Activated CD4-positive, alpha-beta T cell treated with anti-CD3 and anti-CD28 coated beads for 36 hours (primary cell): ENCODE results near the gene ASPHD1. TPM values are rescaled to one million over a fixed set of nuclear protein-coding genes. Genes with fewer than 3 reads are reported as not detected.
"Not testable (repeated sequence)": the region's sequence is repeated elsewhere in the genome, so short reads cannot be mapped to it uniquely, and the experiment has no call there.

Experiments used
- ATAC-seq: fragments of 200-7000 bp; cut with Tn5 transposase; one replicate; pipeline ENCODE4 v1.10.0; 2021; ENCODE audit warnings: mild to moderate bottlenecking, moderate library complexity
- CTCF ChIA-PET: fragments of 350-600 bp; sonication (Branson Sonifier 250); formaldehyde crosslinking; loops from one replicate; lab custom pipeline; 2021; ENCODE audit warnings: antibody characterized with exemption; lab: Charles Lee
- POLR2A ChIA-PET: fragments of 350-600 bp; sonication (Branson Sonifier 250); formaldehyde crosslinking; loops from one replicate; lab custom pipeline; 2021; ENCODE audit warnings: antibody characterized with exemption, inconsistent platforms; lab: Charles Lee
- DNase-seq: peaks from one replicate; pipeline ENCODE4 v3.0.0-alpha.2; 2020
- H3K27ac Mint-ChIP-seq: one replicate; pipeline ENCODE4 v1.8.0; 2021; ENCODE audit warnings: mixed read lengths
- H3K27me3 Mint-ChIP-seq: one replicate; pipeline ENCODE4 v1.8.0; 2021; ENCODE audit warnings: mixed read lengths
- H3K36me3 Mint-ChIP-seq: one replicate; pipeline ENCODE4 v1.8.0; 2021; ENCODE audit warnings: low read depth, mixed read lengths
- H3K4me1 Mint-ChIP-seq: one replicate; pipeline ENCODE4 v1.8.0; 2021; ENCODE audit warnings: mixed read lengths
- H3K4me3 Mint-ChIP-seq: one replicate; pipeline ENCODE4 v1.8.0; 2021; ENCODE audit warnings: mild to moderate bottlenecking, moderate library complexity, mixed read lengths
- H3K9me3 Mint-ChIP-seq: one replicate; pipeline ENCODE4 v1.8.0; 2021; ENCODE audit warnings: low read depth, mixed read lengths
- intact Hi-C, 2 experiments: fragments of 100-400 bp; cut with DNase I in 1 of 2; cut with micrococcal nuclease in 1 of 2; formaldehyde crosslinking; loops; one replicate each; pipeline versions ENCODE4 v1.14.2 to v1.15.1; 2022 to 2024; cut with DNase I, micrococcal nuclease
- total RNA-seq, 2 experiments: library from RNA; stranded (reverse); gene quantifications; one replicate each; pipeline ENCODE4 v1.2.3, GENCODE V29; 2021

ASPHD1 gene
- total RNA-seq, 2 experiments from 2014 or later, result 2.7 to 3.2 TPM

DNA sequence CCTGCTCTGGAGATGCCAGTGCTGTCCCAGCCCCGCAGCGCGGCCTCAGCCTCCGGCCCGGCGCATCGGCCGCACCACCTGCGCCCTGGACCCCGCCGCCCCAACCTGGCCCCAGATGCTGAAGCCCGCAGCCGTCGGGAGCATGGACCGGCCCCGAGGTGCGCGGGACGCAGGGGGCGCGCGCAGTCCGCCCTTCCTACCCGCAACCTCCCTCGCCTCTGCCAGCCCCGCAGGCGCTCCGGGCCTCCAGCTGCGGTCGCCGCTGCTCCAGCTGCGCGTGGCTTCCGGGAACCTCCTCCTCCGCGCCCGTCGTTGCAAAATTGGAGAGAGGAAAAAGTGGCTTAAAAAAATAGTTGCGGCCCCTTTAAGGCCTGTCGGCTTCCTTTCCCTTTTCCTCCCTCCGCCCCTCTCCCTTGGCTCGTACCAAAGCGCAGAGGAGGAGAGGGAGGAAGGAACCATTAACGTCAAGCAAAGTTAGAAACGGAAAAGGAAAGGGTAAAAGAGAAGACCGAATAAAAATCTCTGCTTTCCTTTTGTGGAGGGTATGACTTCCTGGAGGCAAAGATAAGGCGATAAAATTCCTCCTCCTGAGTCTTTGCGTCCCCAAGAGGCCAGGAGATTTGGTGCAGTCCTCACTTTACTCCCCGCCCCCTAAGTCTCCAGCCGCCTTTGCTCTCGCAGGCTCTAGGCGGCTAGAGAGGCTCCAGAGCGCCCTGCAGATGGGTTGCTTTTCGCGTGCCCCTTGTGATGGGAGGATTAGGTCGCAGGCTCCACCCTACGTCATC lies 37.2 kb upstream of the ASPHD1 start, which contains the start of gene CDIPT:
Gene CDIPT, minus strand, starts transcription at position 343 of the 785 bp plus-strand sequence. CDS start 369 bp downstream, outside the sequence.
- intact Hi-C loops, result loop anchor here (1.0 to 10.0 kb wide), 19 partner anchors 14 to 913 kb away; partner anchors contain the start of genes INO80E (in 2 of the 2), KCTD13 (in 2 of the 2), PAGR1 (in 2 of the 2) and ALDOA (in 1 of the 2)
- H3K36me3 Mint-ChIP-seq, result peaks cover 16% of the 10 kb centered on the region
- no peaks in the 10 kb centered on the region for H3K27me3 Mint-ChIP-seq
- peaks cover 18% of the 10 kb centered on the region for H3K4me1 Mint-ChIP-seq
- CTCF ChIA-PET, result interaction anchor here (0.6 to 2.6 kb wide), 10 partner anchors 9 to 941 kb away, joined by 3 to 12 read pairs (median 4); partner anchors contain the start of genes KCTD13 and TMEM219
- peak; percentile 99 for ATAC-seq
- H3K27ac Mint-ChIP-seq, result peak within 1 kb of the TSS; percentile 98
- no peaks in the 10 kb centered on the region for H3K9me3 Mint-ChIP-seq
- H3K4me3 Mint-ChIP-seq, result peak within 1 kb of the TSS; percentile 90
- DNase-seq, result peak; percentile 96
- POLR2A ChIA-PET, result interaction anchor here (0.5 to 1.5 kb wide), 3 partner anchors 14 to 66 kb away, joined by 3 to 4 read pairs (median 3); no protein-coding TSS in a partner anchor

DNA sequence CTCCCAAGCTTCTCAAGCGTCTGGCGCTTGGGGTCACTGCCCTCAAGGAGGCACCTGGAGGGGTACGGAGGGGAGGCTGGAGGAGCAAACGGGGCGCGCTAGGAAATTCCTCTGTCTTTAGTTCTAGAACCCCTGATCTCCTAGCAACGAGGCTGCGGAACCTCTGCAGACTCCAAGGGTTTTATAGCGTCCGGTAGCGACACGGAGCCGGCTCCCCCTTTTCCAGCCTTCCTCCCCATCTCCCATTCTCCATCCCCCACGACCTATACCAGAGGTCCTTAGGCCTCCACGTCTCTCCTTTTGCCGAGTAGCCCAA lies 36.7 kb upstream of the ASPHD1 start:
- peak overlapping the region; percentile 70 for H3K27ac Mint-ChIP-seq
- H3K4me1 Mint-ChIP-seq, result peaks cover 16% of the 10 kb centered on the region
- DNase-seq (no peak), ATAC-seq (no peak)
- POLR2A ChIA-PET, result interaction anchor here (1.0 to 1.5 kb wide), 2 partner anchors 14 to 15 kb away, joined by 3 to 4 read pairs; no protein-coding TSS in a partner anchor
- no peaks in the 10 kb centered on the region for H3K27me3 Mint-ChIP-seq
- peaks cover 13% of the 10 kb centered on the region for H3K36me3 Mint-ChIP-seq
- intact Hi-C loops, result loop anchor here (1.0 to 10.0 kb wide), 19 partner anchors 14 to 913 kb away; partner anchors contain the start of genes INO80E (in 2 of the 2), KCTD13 (in 2 of the 2), PAGR1 (in 2 of the 2) and ALDOA (in 1 of the 2)
- no peaks in the 10 kb centered on the region for H3K9me3 Mint-ChIP-seq
- CTCF ChIA-PET, result interaction anchor here (0.6 to 2.6 kb wide), 10 partner anchors 8 to 942 kb away, joined by 3 to 12 read pairs (median 4); partner anchors contain the start of genes KCTD13 and TMEM219
- peak overlapping the region; percentile 90 for H3K4me3 Mint-ChIP-seq

DNA sequence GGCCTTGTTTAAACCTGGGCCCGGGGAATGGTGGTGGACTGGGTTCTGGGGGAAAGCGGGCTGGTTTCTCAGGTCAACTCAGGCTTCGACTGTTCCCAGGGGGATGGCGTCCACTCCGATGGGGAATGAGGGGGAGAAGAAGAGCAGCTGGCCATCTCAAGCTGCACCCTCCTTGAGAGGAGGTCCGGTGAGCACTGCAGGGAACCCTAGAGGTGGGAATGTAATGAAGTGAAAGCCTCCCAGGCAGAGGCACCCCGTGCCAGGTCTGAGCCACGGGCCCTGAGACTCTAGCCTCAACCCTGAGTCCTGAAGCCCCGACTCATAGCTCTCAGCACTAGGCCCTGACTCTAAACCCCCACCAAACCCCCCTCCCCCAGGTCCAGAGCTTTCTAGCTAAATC lies 36.1 kb upstream of the ASPHD1 start:
- ChIA-PET CTCF (interaction anchor here (0.6 to 2.6 kb wide), 8 partner anchors 16 to 164 kb away, joined by 3 to 12 read pairs (median 4); partner anchors contain the start of gene KCTD13), POLR2A (no interaction called here)
- Mint-ChIP-seq H3K27me3 (no peaks in the 10 kb centered on the region), H3K9me3 (no peaks in the 10 kb centered on the region), H3K4me1 (peaks cover 16% of the 10 kb centered on the region), H3K27ac (no peak overlapping the region), H3K4me3 (no peak overlapping the region), H3K36me3 (peaks cover 10% of the 10 kb centered on the region)
- intact Hi-C loops, result loop anchor here in 1 of 2 experiments (10.0 kb wide), 1 partner anchor 161 kb away; the partner anchor contains the start of gene C16orf92
- DNase-seq (no peak), ATAC-seq (no peak)

DNA sequence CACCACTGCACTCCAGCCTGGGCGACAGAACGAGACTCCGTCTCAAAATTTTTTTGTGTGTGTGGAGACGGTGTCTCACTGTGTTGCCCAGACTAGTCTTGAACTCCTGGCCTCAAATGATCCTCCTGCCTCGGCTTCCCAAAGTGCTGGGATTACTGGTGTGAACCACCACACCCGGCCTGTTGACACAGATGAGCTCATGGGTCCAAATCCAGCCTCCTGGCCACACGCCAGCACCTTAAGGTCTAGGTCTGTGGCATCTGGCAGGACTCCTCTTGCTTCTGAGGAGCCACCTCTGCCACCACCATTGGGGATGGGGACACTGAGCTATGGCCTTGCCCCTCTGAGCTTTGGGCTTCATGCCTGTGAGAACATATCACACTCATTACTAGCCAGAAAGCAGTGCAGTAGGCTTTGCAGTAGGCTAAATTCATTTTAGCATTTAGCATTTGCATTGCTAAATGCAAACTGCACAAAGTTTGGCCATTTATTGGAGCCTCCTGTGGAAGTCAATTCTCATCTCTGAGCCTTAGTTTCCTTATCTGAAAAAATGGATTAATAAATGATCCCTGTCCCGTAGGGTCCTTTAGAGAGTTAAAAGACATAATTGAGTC lies 31.8 kb upstream of the ASPHD1 start:
- H3K9me3 Mint-ChIP-seq, result no peaks in the 10 kb centered on the region
- DNase-seq (no peak), ATAC-seq (no peak)
- no peaks in the 10 kb centered on the region for H3K36me3 Mint-ChIP-seq
- no peak overlapping the region for H3K4me3 Mint-ChIP-seq
- H3K27ac Mint-ChIP-seq, result no peak overlapping the region
- no peaks in the 10 kb centered on the region for H3K4me1 Mint-ChIP-seq
- intact Hi-C loops, result loop anchor here in 1 of 2 experiments (10.0 kb wide), 1 partner anchor 156 kb away; the partner anchor contains the start of gene C16orf92
- H3K27me3 Mint-ChIP-seq, result no peaks in the 10 kb centered on the region
- ChIA-PET POLR2A (no interaction called here), CTCF (interaction anchor here (0.6 to 2.0 kb wide), 3 partner anchors 10 to 33 kb away, joined by 3 to 6 read pairs (median 4); no protein-coding TSS in a partner anchor)

DNA sequence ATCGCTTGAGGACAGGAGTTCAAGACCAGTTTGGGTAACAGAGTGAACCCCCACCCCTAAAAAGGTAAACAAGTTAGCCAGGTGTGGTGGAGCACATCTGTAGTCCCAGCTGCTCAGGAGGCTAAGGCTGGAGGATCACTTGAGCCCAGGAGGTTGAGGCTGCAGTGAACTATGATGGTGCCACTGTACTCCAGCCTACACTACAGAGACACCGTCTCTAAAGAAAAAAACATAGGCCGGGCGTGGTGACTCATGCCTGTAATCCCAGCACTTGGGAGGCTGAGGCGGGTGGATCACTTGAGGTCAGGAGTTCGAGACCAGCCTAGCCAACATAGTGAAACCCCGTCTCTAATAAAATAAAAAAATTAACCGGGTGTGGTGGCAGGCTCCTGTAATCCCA lies 31.2 kb upstream of the ASPHD1 start:
- CTCF ChIA-PET, result interaction anchor here (1.5 kb wide), 1 partner anchor 34 kb away, joined by 4 read pairs; no protein-coding TSS in a partner anchor
- ATAC-seq, H3K27ac Mint-ChIP-seq: not testable (repeated sequence)

DNA sequence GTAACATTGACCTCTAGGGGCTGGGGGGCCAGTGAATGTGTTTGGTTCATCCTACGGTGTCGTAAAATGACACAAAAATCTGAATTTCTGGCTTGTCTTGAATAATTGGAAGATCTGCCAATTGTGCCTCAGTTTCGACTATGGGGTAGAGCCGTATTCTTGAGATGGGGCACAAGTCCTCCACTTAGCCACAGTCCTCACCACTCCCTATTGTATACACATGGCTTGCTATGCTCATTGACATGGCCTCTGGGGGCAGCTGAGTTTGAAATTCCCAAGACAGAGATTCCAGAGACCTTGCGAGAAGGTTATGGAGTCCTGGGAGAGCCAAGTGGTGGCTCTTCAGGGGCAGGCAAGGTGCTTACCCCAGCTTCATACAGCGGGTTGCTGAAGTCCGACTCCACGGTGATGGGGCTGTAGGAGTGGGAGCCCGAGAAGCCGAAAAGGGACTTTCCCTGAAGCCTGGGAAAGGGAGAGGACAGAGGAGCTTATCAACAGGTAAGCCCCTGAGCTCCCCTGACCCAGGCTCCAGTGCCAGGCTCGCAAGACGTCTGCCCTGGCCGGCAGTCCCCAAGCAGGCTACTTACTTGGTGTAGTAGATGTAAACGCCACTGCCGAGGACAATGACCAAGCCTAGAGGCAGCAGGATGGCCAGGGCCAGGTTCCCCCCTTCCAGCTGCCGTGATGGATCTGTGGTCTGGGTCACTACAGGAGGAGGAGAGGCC lies 28.3 kb upstream of the ASPHD1 start:
- ChIA-PET CTCF (interaction anchor here (0.6 to 0.9 kb wide), 2 partner anchors 9 to 143 kb away, joined by 3 to 4 read pairs; partner anchors contain the start of gene CDIPT), POLR2A (no interaction called here)
- no peak for ATAC-seq
- Mint-ChIP-seq H3K36me3 (no peaks in the 10 kb centered on the region), H3K4me3 (no peak overlapping the region), H3K9me3 (no peaks in the 10 kb centered on the region), H3K4me1 (no peaks in the 10 kb centered on the region), H3K27ac (no peak overlapping the region), H3K27me3 (peaks cover 9% of the 10 kb centered on the region)
- DNase-seq, result no peak
- intact Hi-C loops, result no loop called here

More for the DNA sequence above, 31.2 kb upstream of the ASPHD1 start:
- H3K4me3 Mint-ChIP-seq, DNase-seq, H3K36me3 Mint-ChIP-seq, H3K9me3 Mint-ChIP-seq, H3K27me3 Mint-ChIP-seq, POLR2A ChIA-PET, H3K4me1 Mint-ChIP-seq: not testable (repeated sequence)
- intact Hi-C loops, result loop anchor here in 1 of 2 experiments (10.0 kb wide), 1 partner anchor 156 kb away; the partner anchor contains the start of gene C16orf92

DNA sequence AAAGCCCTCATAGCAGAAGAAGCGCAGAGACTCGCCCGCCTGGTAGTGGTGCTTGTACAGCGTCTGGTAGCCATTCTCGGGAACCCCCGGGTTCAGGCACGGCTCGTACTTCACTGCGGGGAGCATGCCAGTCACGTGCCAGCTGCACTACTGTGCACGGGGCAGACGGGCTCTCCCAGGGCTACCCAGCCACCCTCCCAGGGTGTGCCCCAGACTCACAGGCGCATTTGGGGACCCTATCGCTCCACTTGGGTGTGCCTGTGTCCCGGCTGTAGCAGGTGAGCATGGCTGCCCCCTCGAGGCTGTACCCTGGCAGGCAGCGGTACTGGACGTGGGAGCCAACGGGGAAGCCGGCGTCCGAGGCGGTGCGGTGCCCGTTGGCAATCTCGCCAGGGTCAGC lies 27.0 kb upstream of the ASPHD1 start:
- H3K4me3 Mint-ChIP-seq, result no peak overlapping the region
- POLR2A ChIA-PET, result no interaction called here
- no peaks in the 10 kb centered on the region for H3K36me3 Mint-ChIP-seq
- intact Hi-C loops, result no loop called here
- H3K9me3 Mint-ChIP-seq, result no peaks in the 10 kb centered on the region
- DNase-seq (no peak), ATAC-seq (no peak)
- peaks cover 7% of the 10 kb centered on the region for H3K4me1 Mint-ChIP-seq
- CTCF ChIA-PET, result no interaction called here
- no peak overlapping the region for H3K27ac Mint-ChIP-seq
- H3K27me3 Mint-ChIP-seq, result peaks cover 20% of the 10 kb centered on the region

DNA sequence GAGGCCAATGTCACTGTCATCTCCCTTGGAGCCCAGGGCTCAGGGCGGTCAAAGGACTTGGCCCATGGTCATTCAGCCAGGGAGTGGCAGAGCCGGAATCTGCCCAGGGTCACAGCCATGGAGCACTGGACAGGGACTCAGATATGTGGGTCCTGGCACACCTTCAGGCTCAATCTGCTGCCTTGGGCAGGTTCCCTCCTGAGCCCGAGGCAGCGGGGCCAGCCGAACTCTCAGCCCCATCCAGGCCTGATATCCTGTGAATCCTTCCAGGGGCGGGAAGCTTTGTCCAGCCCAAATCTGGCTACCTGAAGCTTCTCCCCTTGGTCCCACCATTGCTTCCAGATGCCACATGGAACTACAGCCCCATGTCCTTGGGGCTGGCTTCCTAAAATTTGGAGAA lies 25.1 kb upstream of the ASPHD1 start:
- Mint-ChIP-seq H3K36me3 (no peaks in the 10 kb centered on the region), H3K27me3 (peaks cover 22% of the 10 kb centered on the region), H3K9me3 (no peaks in the 10 kb centered on the region), H3K4me3 (no peak overlapping the region), H3K27ac (no peak overlapping the region), H3K4me1 (peaks cover 7% of the 10 kb centered on the region)
- ATAC-seq, result no peak
- no peak for DNase-seq
- POLR2A ChIA-PET, result interaction anchor here (0.7 kb wide), 1 partner anchor 97 kb away, joined by 10 read pairs; no protein-coding TSS in a partner anchor
- CTCF ChIA-PET, result interaction anchor here (0.7 to 0.9 kb wide), 2 partner anchors 9 to 11 kb away, joined by 3 to 4 read pairs; no protein-coding TSS in a partner anchor
- intact Hi-C loops, result loop anchor here in 1 of 2 experiments (5.0 kb wide), 2 partner anchors 87 to 147 kb away; partner anchors contain the start of genes C16orf92 and TMEM219

DNA sequence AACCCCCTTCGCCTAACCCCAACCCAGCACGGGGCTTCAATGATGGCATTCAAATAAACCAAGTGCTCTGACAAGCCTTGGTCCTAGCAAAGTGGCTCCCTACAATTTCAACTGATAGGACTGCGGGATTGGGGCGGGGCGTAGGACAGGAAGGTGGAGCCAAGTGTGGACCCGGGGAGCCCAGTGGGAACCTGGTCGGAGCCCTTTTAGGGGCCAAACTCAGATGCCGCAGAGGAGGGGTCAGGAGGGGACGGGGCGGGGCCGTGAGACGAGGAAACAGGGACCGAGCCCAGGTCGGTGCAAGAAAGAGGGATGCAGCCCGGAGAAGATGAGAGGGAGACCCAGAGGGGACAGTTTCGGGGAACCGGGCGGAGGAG lies 24.1 kb upstream of the ASPHD1 start:
- Mint-ChIP-seq H3K27ac (no peak overlapping the region), H3K36me3 (no peaks in the 10 kb centered on the region), H3K9me3 (no peaks in the 10 kb centered on the region), H3K4me1 (peaks cover 7% of the 10 kb centered on the region), H3K27me3 (peaks cover 22% of the 10 kb centered on the region), H3K4me3 (peak overlapping the region; percentile 52)
- POLR2A ChIA-PET, result no interaction called here
- no peak for DNase-seq
- intact Hi-C loops, result loop anchor here in 1 of 2 experiments (5.0 kb wide), 2 partner anchors 86 to 146 kb away; partner anchors contain the start of genes C16orf92 and TMEM219
- CTCF ChIA-PET, result interaction anchor here (0.9 to 1.0 kb wide), 2 partner anchors 29 to 46 kb away, joined by 4 read pairs; no protein-coding TSS in a partner anchor
- ATAC-seq, result no peak
